ENCODE measurements around the gene NCOA5.

The NCOA5 gene

GRCh38 chr20:46062621-46063020 lies 27.1 kb downstream of the NCOA5 start:
- no peak for DNase-seq (ENCODE audit: low read depth in 3 of 3)

- no peak for DNase-seq (ENCODE audit: low read depth in 3 of 3)
Measured at GRCh38 chr20:46062151-46062550, 27.6 kb downstream of the NCOA5 start.

- no peak for DNase-seq (ENCODE audit: low read depth in 3 of 3)
Measured at GRCh38 chr20:46060975-46061374, 28.8 kb downstream of the NCOA5 start.

- DNase-seq (ENCODE audit: low read depth in 3 of 3): no peak
Measured at GRCh38 chr20:46060301-46060881, 29.4 kb downstream of the NCOA5 start.

- DNase-seq (ENCODE audit: low read depth in 3 of 3): no peak
Measured at GRCh38 chr20:46058599-46059281, 31.0 kb downstream of the NCOA5 start.

GRCh38 chr20:46057856-46058598 lies 31.7 kb downstream of the NCOA5 start:
- peak in 1 of 3 donors; percentile 11 for DNase-seq (ENCODE audit: low read depth in 3 of 3)

- DNase-seq (ENCODE audit: low read depth in 3 of 3): no peak
Measured at GRCh38 chr20:46056970-46057855, 32.5 kb downstream of the NCOA5 start.

- DNase-seq (ENCODE audit: low read depth in 3 of 3): no peak
Measured at GRCh38 chr20:46056027-46056833, 33.5 kb downstream of the NCOA5 start.

- DNase-seq (ENCODE audit: low read depth in 3 of 3): no peak
Measured at GRCh38 chr20:46055269-46055668, 34.5 kb downstream of the NCOA5 start.

GRCh38 chr20:46054606-46055005 lies 35.2 kb downstream of the NCOA5 start:
- no peak for DNase-seq (ENCODE audit: low read depth in 3 of 3)

- no peak for DNase-seq (ENCODE audit: low read depth in 3 of 3)
Measured at GRCh38 chr20:46053416-46053815, 36.3 kb downstream of the NCOA5 start.

- DNase-seq (ENCODE audit: low read depth in 3 of 3): no peak
Measured at GRCh38 chr20:46051556-46052308, 38.0 kb downstream of the NCOA5 start.

- no peak for DNase-seq (ENCODE audit: low read depth in 3 of 3)
Measured at GRCh38 chr20:46050885-46051284, 38.9 kb downstream of the NCOA5 start.

- DNase-seq (ENCODE audit: low read depth in 3 of 3): no peak
Measured at GRCh38 chr20:46050444-46050843, 39.3 kb downstream of the NCOA5 start.

- DNase-seq (ENCODE audit: low read depth in 3 of 3): no peak
Measured at GRCh38 chr20:46049815-46050214, 39.9 kb downstream of the NCOA5 start.

- DNase-seq (ENCODE audit: low read depth in 3 of 3): no peak
Measured at GRCh38 chr20:46049190-46049589, 40.6 kb downstream of the NCOA5 start.

- no peak for DNase-seq (ENCODE audit: low read depth in 3 of 3)
Measured at GRCh38 chr20:46047821-46048220, 41.9 kb downstream of the NCOA5 start.

- no peak for DNase-seq (ENCODE audit: low read depth in 3 of 3)
Measured at GRCh38 chr20:46046588-46047310, 43.0 kb downstream of the NCOA5 start.

- DNase-seq (ENCODE audit: low read depth in 3 of 3): no peak
Measured at GRCh38 chr20:46044896-46045295, 44.9 kb downstream of the NCOA5 start.

- DNase-seq (ENCODE audit: low read depth in 3 of 3): no peak
Measured at GRCh38 chr20:46043556-46043955, 46.2 kb downstream of the NCOA5 start.

Measured in stimulated activated CD4-positive, alpha-beta T cell treated with anti-CD3 and anti-CD28 coated beads, TNF-alpha, amount 100 ng/mL, for 48 hours (primary cell).